NCI-H2227 (cell line): ENCODE measurements around the gene MAML3.

Experiments used
- DNase-seq: peaks from one replicate; lab custom pipeline; 2025; ENCODE audit not compliant: unreplicated experiment; lab: John Stamatoyannopoulos, UW

MAML3 gene

DNA sequence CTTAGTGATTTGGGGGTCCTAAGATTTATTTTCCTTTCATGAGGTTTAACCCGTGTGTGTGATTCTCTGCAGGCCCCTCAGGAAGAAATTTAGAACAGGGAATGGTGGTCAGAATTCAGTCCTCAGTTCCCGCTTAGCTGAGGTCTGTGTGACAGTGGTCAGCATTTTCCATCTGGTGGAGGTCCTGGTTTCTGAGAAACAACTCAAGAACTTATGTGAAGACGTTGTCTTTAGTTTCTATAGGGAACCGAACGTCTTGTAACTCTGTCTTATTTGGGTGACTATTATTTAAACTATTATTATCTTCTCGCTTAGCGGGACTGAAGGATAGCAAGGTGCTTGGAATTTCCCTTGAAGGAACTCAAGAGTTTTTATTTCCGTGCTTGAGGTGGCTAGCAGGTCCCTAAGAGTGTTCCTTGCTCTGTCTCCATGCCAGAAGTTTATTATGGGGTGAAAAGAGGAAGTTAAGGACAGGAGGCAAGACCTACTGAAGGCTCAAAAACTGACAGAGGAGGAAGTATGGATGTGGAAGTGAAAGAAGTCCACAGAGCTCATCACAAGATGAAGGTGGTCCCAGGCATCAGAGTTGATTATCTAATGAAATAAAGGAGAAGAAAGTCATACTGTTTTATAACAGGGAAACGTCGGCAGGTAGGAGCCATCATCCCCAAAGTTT lies 479.0 kb downstream of the MAML3 start:
- DNase-seq = no peak

DNA sequence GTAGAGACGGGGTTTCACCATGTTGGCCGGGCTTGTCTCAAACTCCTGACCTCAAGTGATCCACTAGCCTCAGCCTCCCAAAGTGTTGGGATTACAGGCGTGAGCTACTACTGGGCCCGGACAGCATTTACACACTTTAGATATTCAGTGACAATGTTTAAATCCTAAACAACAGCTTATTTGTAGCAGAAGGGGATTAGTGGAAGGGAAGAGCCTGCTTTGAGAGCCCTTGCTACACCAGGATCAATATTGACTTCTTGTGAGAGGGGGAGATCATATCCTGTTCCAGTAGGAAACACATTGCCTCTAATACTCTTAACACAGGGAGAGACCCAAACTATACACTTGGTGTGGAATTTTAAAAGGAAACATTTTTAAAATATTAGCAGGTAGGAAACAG lies 481.3 kb downstream of the MAML3 start:
- no peak for DNase-seq

DNA sequence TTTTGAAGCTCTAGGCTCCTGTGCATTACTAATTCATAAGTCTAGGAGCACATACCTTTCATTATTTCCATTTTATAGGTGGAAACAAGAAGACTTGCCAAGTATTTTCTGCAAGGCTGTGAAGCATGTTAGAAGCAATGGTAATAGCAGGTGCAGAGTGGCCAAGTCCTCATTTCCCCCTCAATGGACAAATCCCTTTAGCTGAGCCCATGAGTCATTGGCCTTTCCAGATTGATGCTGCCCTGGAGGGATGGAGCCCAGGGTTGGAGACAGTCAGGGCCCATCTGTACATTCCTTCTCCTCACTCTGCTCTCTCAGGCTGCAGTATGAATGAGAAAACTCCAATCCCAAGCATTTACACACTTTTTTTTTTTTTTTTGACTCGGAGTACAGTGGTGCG lies 481.8 kb downstream of the MAML3 start:
- no peak for DNase-seq

DNA sequence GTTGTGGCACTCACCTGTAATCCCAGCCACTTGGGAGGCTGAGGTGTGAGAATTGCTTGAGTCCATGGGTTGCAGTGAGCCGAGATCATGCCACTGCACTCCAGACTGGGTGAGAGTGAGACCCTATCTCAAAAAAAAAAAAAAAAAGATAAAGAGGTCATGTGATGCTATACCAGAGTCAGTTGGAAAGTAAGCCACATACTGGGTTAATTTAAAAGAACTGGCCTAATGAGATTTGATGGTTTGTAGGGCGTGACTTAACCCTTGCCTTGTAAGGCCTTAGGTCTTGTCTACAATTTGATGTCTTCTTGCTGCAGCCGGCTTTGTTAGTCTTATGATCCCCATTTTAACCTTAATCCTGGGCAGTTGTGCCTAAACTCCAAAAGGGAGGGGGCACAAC lies 483.2 kb downstream of the MAML3 start:
- DNase-seq = no peak

DNA sequence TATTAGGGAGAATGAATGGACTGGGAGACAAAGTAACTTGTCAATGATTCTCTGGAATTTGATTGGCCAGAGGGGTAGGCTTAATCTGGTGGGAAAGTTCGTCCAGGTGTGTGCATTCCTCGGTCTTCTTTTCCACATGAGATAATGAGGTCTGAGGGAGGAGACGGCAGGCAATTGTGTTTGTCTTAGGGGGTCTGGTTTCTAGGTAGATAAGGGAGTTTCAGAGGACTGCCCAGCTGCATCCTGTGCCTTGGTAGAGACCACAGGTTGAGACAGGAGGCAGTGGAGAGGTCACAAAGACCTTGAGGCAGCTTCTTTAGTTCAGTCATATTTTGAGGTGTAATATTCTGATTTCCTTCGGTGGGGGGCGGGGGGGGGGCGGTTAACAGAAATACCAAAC lies 484.1 kb downstream of the MAML3 start:
- no peak for DNase-seq

DNA sequence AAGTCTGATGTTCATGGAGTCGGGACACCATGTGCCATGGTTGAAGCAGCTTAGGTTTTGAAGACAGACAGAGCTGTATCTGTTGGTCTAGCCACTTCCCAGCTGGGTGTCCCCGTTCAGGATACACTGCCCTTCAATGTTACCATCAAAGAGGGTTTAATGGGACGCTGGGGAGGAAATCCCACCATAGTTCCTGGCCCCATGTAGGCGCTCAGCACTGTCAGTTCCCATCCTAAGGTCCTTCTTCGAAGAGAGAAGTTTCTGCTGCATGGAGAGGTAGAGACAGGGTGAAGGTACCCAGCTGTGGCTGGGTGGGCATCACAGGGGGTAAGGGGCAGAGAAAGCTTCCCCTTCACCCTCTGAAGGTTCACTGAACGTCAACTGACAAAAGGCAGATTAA lies 484.6 kb downstream of the MAML3 start:
- no peak for DNase-seq

DNA sequence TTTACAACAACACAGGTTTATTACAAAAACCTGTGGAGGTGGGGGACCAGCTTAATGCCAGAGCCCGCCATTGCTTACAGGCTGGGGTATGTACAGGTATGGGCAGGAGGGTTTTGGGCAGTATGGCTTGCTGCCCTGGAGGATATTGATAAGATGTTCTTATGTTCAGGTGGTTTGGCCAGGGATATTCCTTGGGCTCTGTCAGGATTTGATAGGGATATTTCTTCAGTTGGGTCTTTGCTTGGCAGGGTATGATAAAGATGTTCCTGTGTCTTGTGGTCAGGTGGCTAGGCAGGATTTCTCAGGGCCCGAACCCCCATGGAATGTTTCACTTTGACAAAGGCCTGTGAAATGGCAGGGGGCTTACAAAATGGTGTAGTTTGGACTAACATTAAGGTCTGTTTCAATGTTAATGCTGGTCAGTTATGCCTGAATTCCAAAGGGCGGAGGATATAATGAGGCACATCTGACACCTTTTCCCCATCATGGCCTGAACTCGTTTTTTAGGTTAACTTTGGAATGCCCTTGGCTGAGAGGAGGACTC lies 485.3 kb downstream of the MAML3 start:
- DNase-seq = no peak

DNA sequence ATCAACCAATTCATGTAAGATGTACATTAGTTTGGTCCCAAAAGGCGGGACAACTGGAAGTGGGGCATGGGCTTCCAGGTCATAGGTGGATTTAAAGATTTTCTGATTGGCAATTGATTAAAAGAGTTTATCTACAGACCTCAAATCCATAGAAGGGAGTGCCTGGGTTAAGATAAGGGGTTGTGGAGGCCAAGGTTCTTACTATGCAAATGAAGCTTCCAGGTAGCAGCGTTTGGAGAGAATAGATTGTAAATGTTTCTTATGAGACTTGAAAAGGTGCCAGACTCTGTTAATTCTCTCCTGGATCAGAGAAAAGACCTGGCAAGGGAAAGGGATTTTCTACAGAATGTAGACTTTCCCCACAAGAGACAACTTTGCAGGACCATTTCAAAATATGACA lies 485.9 kb downstream of the MAML3 start:
- no peak for DNase-seq
